GM12873 (cell line): ENCODE measurements around the gene FGF1.

Experiments used
- TF ChIP-seq, protein P1 (sequence below): IDR thresholded peaks from 2 replicates; pipeline ENCODE4 v1.5.1; 2012; ENCODE audit warnings: low read depth, mild to moderate bottlenecking, moderate library complexity, low read length, control low read depth; ENCODE audit not compliant: insufficient read depth; ENCODE audit errors: missing control alignments

FGF1 gene

DNA sequence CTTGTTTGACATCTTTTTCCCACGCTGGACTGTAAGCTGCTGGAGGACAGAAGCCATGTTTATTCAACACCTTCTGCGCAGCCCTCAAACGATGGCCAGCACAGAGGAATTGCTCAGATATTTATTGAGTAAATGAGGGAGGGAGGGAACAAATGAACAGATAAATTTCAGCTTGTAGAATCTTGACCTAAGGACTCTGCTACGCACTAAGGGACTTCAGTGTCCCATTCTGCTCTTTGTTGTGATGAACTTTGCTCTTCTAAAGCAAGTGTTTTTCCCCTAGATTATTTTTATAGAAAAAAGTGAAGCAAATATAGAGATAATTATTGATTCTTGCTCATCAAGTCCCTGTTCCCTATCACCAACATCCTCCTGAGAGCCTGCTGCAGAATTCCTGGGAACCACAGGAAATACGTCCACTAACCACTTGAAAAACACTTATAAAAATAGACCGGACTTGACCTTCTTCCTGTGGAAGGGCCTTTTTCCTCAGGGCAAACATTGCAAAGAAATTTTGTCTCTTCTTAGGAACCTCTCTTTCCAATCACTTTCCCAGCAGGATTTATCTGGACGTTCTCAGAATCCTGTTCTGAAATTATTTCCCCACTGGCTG lies 54.9 kb downstream of the FGF1 start:
- TF ChIP-seq, protein P1, sequence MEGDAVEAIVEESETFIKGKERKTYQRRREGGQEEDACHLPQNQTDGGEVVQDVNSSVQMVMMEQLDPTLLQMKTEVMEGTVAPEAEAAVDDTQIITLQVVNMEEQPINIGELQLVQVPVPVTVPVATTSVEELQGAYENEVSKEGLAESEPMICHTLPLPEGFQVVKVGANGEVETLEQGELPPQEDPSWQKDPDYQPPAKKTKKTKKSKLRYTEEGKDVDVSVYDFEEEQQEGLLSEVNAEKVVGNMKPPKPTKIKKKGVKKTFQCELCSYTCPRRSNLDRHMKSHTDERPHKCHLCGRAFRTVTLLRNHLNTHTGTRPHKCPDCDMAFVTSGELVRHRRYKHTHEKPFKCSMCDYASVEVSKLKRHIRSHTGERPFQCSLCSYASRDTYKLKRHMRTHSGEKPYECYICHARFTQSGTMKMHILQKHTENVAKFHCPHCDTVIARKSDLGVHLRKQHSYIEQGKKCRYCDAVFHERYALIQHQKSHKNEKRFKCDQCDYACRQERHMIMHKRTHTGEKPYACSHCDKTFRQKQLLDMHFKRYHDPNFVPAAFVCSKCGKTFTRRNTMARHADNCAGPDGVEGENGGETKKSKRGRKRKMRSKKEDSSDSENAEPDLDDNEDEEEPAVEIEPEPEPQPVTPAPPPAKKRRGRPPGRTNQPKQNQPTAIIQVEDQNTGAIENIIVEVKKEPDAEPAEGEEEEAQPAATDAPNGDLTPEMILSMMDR, result no peak

DNA sequence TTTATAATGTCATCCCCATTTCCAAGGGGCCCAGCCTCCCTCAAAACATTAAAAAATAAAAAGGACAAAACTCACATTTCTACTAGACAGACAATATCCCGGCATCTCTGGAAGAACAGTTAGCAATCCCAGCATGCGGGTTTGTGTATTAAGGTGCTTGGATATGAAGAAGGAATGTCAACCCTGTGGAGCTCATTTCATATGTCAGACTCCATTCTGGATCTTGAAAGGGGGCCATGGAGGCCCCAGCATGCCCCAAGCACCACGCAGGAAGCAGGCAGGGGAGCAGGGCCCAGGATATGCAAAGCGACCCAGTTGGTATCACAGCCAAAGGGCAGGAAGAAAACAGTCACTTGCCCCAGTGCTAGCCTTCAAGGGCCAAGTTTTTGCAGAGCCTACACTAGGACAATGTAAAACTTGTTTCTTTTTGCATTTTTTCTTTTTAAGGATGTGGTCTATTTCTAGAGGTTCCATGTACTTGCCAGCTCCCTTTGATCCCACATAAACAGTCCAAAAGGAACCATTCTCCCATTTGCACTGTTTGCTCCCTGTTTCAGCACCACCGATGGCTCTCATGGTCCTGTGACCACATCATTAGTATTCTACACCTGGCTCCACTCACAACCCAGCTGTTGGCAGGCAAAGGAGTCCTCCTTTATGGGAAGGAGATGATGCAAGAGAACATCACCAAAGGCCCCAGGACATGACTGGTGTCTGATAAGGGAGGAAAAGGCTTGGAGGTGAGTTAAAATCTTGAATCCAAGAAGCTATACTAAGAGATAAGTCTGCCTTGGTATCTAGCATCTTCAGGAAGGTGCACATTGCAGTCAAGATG lies 58.3 kb downstream of the FGF1 start:
- TF ChIP-seq, protein P1, result no peak

DNA sequence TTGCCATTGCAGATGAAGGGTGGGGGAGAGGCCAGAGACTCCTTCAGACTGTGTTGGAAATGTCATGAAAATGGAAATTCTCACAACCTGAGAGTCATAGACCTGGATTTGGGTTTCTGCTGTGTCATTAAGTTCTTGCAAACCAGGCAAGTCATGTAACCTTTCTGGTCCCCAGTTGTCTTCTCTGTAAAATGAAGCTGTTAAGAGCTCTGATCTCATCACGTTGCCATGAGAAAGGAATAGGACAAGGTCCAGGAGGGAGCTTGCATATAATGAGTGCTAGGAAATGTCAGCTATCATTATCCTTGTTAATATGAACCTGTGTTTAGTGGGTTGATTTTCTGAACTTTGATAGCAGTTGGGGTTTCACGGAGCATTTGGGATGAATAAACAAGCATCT lies 59.1 kb downstream of the FGF1 start:
- TF ChIP-seq, protein P1, result no peak

DNA sequence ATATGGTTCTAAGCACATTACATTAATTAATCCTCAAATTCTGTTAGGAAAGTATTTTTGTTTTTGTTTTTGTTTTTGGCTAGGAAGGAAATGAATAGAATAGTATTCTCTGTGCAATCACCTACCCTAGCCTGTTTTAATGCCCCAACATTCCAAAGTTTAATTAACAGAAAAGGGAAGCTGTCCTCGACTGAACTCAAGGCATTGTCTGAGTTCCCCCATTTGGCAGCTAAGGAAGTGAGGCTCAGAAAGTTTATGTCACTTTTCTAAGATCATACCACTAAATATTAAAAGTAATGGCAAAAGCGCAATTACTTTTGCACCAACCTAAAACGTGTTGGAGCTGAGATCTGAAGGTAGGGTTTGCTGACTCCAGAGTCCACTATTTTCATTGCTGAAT lies 59.8 kb downstream of the FGF1 start:
- TF ChIP-seq, protein P1, result no peak

DNA sequence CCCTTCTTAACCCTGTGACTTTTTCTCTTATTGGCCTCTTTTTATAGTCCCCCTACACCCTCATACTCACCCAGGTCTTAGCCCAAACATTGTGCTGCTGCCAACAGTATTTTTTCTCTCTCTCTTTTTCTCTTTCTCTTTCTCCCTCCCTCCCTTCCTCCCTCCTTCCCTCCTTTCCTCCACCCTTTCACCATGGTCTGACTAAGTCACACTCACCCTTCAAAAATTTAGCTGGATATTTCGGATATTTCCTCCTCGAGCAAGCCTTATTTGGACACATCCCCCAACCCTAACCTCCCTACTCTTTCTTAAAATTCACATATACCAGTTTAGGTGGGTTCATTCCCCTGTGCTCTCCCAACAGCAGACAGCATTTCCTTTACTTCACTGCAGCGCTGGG lies 64.7 kb downstream of the FGF1 start:
- TF ChIP-seq, protein P1, result no peak

DNA sequence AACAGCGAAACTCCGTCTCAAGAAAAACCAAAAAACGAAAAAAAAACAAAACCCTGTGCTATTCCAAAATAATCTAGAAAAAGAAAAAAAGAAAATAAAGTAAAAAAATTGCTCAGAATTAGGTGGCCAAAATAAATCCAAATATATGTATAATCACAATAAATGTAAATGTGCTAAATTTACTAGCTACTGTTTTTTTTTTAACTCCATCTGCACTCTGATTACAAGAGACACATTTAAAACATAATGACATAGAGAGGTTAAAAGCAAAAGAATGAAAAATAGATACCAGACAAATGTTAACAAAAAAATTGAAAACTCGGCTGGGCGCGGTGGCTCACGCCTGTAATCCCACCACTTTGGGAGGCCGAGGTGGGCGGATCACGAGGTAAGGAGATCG lies 66.1 kb downstream of the FGF1 start:
- TF ChIP-seq, protein P1, result no peak

DNA sequence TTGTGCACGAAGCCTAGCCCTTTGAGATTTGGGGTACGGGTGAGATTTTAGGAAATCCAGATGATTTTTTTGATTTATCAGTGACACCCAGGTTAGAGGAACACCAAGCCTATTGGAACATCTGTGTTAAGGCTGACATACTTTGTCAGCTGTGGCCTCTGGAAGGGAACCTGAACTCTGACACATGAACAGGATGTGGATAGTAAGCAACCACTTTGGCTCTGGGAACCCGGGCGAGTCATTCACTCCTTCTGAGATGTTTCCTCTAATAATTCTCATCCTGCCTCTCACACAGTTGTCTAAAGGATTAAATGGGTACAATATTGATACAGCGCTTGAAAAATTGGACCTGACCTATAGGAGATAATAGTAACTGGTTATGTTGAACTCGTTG lies 67.8 kb downstream of the FGF1 start:
- TF ChIP-seq, protein P1, result no peak
